ENCODE data around the gene XIRP1.
"Not testable (repeated sequence)": the region's sequence is repeated elsewhere in the genome, so short reads cannot be mapped to it uniquely, and the experiment has no call there.

Gene XIRP1

DNA sequence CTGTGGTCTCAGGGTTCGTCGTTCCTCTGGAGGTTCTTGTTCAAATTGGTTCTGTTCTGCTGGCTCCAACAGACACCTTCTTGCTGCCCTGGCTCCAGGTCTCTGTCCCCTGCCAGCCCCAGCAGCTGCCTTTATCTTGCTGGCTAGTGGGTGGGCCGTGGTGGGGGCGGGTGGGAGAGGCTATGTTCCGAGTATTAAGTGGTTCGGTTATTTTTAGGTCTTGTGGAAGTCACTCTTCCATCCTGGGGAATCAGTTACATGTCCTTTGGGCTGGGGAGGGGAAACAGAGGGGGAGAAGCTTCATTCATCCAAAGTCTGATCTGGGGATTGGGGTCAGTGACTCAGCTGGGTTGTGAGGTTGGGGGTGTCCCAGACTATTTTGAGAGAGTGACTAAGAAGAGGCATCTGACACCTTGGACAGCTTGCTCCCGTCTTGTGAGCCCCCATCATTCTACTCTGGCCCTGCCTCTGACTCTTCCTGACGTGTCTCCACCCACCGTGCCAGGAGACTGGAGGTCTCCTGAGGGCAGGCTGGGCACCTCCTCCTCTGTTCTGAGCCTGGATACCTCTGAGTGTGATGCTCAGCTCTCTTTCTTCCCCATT, at the start of gene XIRP1:
TSS of gene XIRP1 (minus strand) at position 106 of the 603 bp plus-strand sequence. CDS start 3,150 bp downstream, outside the sequence.
- no peak for DNase-seq (ENCODE audit: low read depth)

GRCh38 chr3:39241561-39241960, 49.2 kb upstream of the XIRP1 start:
- DNase-seq (ENCODE audit: low read depth) = no peak

- no peak for DNase-seq (ENCODE audit: low read depth)
These were observed 44.6 kb upstream of the XIRP1 start for GRCh38 chr3:39237027-39237426.

GRCh38 chr3:39234651-39235050, 42.3 kb upstream of the XIRP1 start:
- DNase-seq (ENCODE audit: low read depth) = no peak

GRCh38 chr3:39232859-39233258, 40.5 kb upstream of the XIRP1 start:
- no peak for DNase-seq (ENCODE audit: low read depth)

DNA sequence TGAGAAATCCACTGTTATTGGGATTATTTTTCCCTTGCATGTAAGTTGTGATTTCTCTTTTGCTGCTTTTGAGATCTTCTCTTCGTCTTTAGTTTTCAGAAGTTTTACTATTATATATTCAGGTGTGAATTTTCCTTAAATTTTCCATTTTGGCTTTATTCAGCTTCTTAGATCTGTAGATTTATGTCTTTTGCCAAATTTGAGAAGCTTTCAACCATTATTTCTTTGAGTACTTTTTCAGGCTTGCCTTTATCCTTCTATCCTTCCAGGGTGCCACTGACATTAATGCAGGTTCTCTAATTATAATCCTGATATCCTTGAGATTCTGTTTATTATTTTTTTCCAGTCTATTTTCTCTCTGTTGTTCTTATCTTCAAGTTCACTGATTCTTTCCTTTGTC, 38.1 kb upstream of the XIRP1 start:
- DNase-seq (ENCODE audit: low read depth) = no peak

- no peak for DNase-seq (ENCODE audit: low read depth)
These were observed 36.1 kb upstream of the XIRP1 start for GRCh38 chr3:39228496-39228895.

DNA sequence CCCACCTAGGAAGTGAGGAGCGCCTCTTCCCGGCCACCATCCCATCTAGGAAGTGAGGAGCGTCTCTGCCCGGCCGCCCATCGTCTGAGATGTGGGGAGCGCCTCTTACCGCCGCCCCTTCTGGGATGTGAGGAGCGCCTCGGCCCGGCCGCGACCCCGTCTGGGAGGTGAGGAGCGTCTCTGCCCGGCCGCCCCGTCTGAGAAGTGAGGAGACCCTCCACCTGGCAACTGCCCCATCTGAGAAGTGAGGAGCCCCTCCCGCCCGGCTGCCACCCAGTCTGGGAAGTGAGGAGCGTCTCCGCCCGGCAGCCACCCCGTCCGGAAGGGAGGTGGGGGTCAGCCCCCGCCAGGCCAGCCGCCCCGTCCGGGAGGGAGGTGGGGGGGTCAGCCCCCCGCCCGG, 35.2 kb upstream of the XIRP1 start:
- DNase-seq (ENCODE audit: low read depth) = not testable (repeated sequence)

- no peak for DNase-seq (ENCODE audit: low read depth)
These were observed 33.8 kb upstream of the XIRP1 start for GRCh38 chr3:39226106-39226741.

- no peak for DNase-seq (ENCODE audit: low read depth)
These were observed 31.9 kb upstream of the XIRP1 start for GRCh38 chr3:39224288-39224687.

DNA sequence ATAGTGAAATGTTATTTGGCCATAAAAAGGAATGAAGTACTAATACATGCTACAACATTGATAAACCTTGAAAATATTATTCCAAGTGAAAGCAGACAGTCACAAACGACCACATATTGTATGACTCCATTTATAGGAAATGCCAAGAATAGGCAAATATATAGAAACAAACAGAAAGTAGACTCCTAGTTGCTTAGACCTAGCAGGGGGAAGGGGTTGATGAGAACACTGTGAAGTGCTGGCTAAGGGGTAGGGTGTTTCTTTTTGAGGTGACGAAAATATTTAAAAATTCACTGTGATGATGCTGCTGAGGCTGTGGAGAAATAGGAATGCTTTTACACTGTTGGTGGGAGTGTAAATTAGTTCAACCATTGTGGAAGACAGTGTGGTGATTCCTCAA, 30.5 kb upstream of the XIRP1 start:
- DNase-seq (ENCODE audit: low read depth) = no peak

GRCh38 chr3:39222462-39222861, 30.1 kb upstream of the XIRP1 start:
- DNase-seq (ENCODE audit: low read depth) = no peak

- no peak for DNase-seq (ENCODE audit: low read depth)
These were observed 28.7 kb upstream of the XIRP1 start for GRCh38 chr3:39221141-39221530.

DNA sequence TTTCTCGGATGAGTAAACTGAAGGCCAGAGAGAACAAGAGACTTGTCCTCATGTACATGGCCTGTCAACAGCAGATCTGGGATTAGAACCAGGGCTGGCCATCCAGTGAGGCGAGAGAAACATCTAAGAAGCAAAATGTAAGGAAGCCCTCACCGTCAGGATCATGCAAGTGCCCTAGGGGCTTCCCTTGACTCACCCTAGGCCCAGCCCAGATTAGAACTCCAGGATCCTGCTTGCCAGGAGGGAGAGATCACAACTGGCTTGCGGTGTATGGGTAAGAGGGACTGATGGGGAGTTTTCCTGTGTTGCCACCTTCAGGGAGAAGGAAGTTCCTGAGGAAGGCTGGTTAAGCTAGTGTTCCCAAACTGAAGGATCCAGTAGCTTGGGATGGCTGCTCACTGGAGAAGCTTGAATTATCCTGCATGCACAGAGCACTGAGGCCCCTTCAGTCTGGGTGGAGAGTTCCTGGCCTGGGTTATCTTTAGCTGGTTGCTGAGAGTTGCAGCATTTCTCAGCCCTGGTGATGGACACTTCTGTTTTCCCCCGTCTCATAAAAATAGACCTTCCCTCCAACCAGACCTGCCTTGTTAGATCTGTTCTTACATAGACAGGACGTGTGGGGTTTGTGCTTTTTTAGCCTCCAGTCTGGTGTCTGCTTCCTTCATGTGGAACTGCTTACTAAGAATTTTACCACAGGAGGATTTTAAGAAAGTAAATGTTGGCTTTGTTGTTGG, 28.2 kb upstream of the XIRP1 start:
- DNase-seq (ENCODE audit: low read depth) = no peak

DNA sequence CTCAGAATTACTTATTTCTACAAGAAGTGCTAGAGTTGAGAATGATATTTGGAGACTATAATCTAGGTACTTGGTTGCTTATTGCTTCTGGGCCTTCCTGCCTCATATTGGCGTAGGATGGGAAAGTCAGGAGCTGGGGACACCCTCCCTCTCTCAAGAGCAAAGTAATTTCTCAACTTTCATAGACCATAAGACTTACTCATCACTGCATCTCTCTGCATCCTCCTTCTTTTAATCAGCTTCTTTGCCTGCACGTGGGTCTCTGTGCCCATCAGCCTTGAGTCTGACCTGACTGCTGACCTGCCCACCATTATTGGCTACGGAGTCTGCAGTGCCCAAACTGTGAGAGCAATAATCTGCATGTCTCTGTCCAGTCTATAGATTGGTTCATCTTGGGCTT, 27.3 kb upstream of the XIRP1 start:
- DNase-seq (ENCODE audit: low read depth) = no peak

- DNase-seq (ENCODE audit: low read depth) = no peak
These were observed 23.9 kb upstream of the XIRP1 start for GRCh38 chr3:39216176-39216790.

- no peak for DNase-seq (ENCODE audit: low read depth)
These were observed 21.2 kb upstream of the XIRP1 start for GRCh38 chr3:39213613-39214012.

GRCh38 chr3:39212665-39213064, 20.3 kb upstream of the XIRP1 start:
- no peak for DNase-seq (ENCODE audit: low read depth)

GRCh38 chr3:39211332-39212130, 19.1 kb upstream of the XIRP1 start:
- no peak for DNase-seq (ENCODE audit: low read depth)

DNA sequence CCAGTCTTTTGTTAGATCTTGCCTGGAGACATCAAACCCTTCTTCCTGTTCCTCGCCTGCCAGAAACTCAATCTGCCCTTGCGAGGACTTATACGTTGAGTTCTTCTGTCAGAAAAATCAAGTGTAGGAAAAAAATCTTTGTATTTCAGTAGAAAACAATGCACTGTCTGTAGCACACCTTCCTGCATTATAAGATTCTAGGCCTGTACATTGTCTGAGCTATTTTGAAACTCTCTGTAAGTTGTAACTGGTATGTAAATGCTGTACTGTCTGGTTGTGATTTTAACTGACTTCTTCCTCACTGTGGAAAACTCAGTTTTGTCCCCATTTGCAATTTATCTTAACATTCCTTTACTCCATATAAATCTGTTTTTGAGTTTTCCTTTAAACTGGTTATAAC, 17.7 kb upstream of the XIRP1 start:
- DNase-seq (ENCODE audit: low read depth) = no peak

- DNase-seq (ENCODE audit: low read depth) = no peak
These were observed 17.1 kb upstream of the XIRP1 start for GRCh38 chr3:39209329-39209970.
